CD8-positive, alpha-beta memory T cell (primary cell): ENCODE measurements around the gene ABR. TPM values are rescaled to one million over a fixed set of nuclear protein-coding genes. Genes with fewer than 3 reads are reported as not detected.
A peak's percentile ranks its signal among the peaks of the same experiment; 100 is the strongest.

Source experiments
- CTCF ChIA-PET: fragments of 350-600 bp; sonication (Branson Sonifier 250); formaldehyde crosslinking; loops from one replicate; lab custom pipeline; 2021; ENCODE audit warnings: antibody characterized with exemption; lab: Charles Lee
- POLR2A ChIA-PET: fragments of 350-600 bp; sonication (Branson Sonifier 250); formaldehyde crosslinking; loops from one replicate; lab custom pipeline; 2021; ENCODE audit warnings: antibody characterized with exemption; lab: Charles Lee
- DNase-seq, 5 donors: peaks; one replicate each; pipeline versions ENCODE4 v3.0.0 to v3.0.0-alpha.2; 2020 to 2022; ENCODE audit warnings: mixed read lengths in 1 of 5
- H3K27ac ChIP-seq: one replicate; pipeline ENCODE4 v1.7.0; 2013; ENCODE audit warnings: low read depth, mild to moderate bottlenecking, low read length, moderate library complexity
- H3K27me3 ChIP-seq: 2 replicates; pipeline ENCODE4 v1.7.0; 2013; ENCODE audit warnings: low read length, mild to moderate bottlenecking; ENCODE audit not compliant: insufficient read depth, poor library complexity, severe bottlenecking
- H3K36me3 ChIP-seq: 2 replicates; pipeline ENCODE4 v1.7.0; 2013; ENCODE audit warnings: mild to moderate bottlenecking, low read length, moderate library complexity; ENCODE audit not compliant: insufficient read depth
- H3K4me1 ChIP-seq: 2 replicates; pipeline ENCODE4 v1.7.0; 2013; ENCODE audit warnings: mild to moderate bottlenecking, low read length, moderate library complexity; ENCODE audit not compliant: insufficient read depth
- H3K4me3 ChIP-seq: 2 replicates; pipeline ENCODE4 v1.7.0; 2013; ENCODE audit warnings: mild to moderate bottlenecking, low read length
- H3K9me3 ChIP-seq: 2 replicates; pipeline ENCODE4 v1.7.0; 2013; ENCODE audit warnings: mild to moderate bottlenecking, low read length
- H3K27ac Mint-ChIP-seq, 8 donors: one replicate each; pipeline ENCODE4 v1.8.0; 2020 to 2021; ENCODE audit warnings: mixed read lengths in 8 of 8, mild to moderate bottlenecking in 6 of 8, inconsistent platforms in 3 of 8, moderate library complexity in 3 of 8
- H3K27me3 Mint-ChIP-seq, 2 donors: one replicate each; pipeline ENCODE4 v1.8.0; 2020 to 2021; ENCODE audit warnings: mixed read lengths in 2 of 2, mild to moderate bottlenecking in 1 of 2, moderate library complexity in 1 of 2
- H3K36me3 Mint-ChIP-seq, 3 donors: one replicate each; pipeline ENCODE4 v1.8.0; 2020 to 2021; ENCODE audit warnings: mixed read lengths in 3 of 3, inconsistent platforms in 1 of 3, mild to moderate bottlenecking in 1 of 3
- H3K4me1 Mint-ChIP-seq, 3 donors: one replicate each; pipeline ENCODE4 v1.8.0; 2020 to 2021; ENCODE audit warnings: mixed read lengths in 3 of 3, inconsistent platforms in 1 of 3, mild to moderate bottlenecking in 1 of 3
- H3K4me3 Mint-ChIP-seq, 7 donors: one replicate each; pipeline ENCODE4 v1.8.0; 2020 to 2021; ENCODE audit warnings: mixed read lengths in 7 of 7, mild to moderate bottlenecking in 6 of 7, moderate library complexity in 4 of 7, inconsistent platforms in 2 of 7
- H3K9me3 Mint-ChIP-seq, 5 donors: one replicate each; pipeline ENCODE4 v1.8.0; 2020 to 2022; ENCODE audit warnings: mixed read lengths in 5 of 5, mild to moderate bottlenecking in 3 of 5, moderate library complexity in 2 of 5, inconsistent platforms in 1 of 5
- polyA plus RNA-seq: library from polyadenylated mRNA; unstranded; fragments of 300-500 nt; fragmentation: Illumina TruSeq; gene quantifications from one replicate; pipeline ENCODE4 v1.2.3, GENCODE V29; 2021
- total RNA-seq, 2 experiments: library from RNA; stranded (reverse); gene quantifications; one replicate each; pipeline ENCODE4 v1.2.3, GENCODE V29; 2021

The ABR gene
- total and polyA plus RNA-seq, 3 experiments from 2014 or later, result 26.9 to 60.8 (median 60.4) TPM

DNA sequence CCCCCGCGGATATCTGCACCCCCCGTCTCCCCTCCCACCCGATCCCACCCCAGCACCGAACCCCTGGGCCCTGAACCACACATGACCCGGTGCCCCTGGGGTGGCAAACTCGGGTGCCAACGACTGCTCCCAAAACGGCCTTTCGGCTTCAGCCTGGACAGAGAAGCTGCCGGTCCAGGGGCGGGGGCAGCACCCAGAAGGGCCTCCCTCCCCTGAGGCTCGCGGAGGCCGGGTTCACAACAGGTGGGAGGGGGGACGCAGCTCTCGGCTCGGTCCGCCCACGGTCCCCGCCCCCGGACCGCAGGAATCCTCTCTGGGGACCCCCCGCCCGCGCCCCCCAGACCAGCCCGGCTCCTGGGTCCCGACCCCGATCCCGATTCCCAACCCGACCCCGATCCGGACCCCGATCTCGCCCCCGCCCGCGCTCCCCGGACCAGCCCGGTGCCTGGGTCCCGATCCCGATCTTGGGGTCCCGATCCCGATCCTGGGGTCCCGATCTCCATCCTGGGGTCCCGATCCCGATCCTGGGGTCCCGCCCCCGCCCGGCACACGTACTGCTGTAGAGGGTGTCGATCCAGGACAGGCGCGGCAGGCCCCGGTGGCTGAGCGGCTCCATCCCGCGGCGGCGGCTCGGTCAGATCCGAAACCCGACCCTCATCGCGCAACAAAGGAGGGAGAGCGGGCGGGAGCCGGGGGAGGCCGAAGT, 516 bp downstream of the ABR start:
- peak overlapping the region in 1 of 8 donors; percentile 24 for H3K27ac Mint-ChIP-seq
- peaks cover 4% of the 10 kb centered on the region for H3K4me1 ChIP-seq
- no peaks in the 10 kb centered on the region for H3K27me3 ChIP-seq
- no peaks in the 10 kb centered on the region for H3K27me3 Mint-ChIP-seq
- H3K9me3 Mint-ChIP-seq, result no peaks in the 10 kb centered on the region
- CTCF ChIA-PET, result interaction anchor here (3.6 kb wide), 1 partner anchor 8 kb away, joined by 15 read pairs; no protein-coding TSS in a partner anchor
- H3K4me3 Mint-ChIP-seq, result peak overlapping the region; percentile 71 to 85 (median 75)
- H3K4me3 ChIP-seq, result no peak overlapping the region
- peaks cover under 1 to 48% (median 6%) of the 10 kb centered on the region in 3 donors for H3K4me1 Mint-ChIP-seq
- no peaks in the 10 kb centered on the region for H3K36me3 Mint-ChIP-seq
- H3K9me3 ChIP-seq, result no peaks in the 10 kb centered on the region
- H3K27ac ChIP-seq, result no peak overlapping the region
- no peak for DNase-seq
- POLR2A ChIA-PET, result interaction anchor here (1.8 kb wide), 1 partner anchor 19 kb away, joined by 10 read pairs; no protein-coding TSS in a partner anchor
- H3K36me3 ChIP-seq, result no peaks in the 10 kb centered on the region

DNA sequence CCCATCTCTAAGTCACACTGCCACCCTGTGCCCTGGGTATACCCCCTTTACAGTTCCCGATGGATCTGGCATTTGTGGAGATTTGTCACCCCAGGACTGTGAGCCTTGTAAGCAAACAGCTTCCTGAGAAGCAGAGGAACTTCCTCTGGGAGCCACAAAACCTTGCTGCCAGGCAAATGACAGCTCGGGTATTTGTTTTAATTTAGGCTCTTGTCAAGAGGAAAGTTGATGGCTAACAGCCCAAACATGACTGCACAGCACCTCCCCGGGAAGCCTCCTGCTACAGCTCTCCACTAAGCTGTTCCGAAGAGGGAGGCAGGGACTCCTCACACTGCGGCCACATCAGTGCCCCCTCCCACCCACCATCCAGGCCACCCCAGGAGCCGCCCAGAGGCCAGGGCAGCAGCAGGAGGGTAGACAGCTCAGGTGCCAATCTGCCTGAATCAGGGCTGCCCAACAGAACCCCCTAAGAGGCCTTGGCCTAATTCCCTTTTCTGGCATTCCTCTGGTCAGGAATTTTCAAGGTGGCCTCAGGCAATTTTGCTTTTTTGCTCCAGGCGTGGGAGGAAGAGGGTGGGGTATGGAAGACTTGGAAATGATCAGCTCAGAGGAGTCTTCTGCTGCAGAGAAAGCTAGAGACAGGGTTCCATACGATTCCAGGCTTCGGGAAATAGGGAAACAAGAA, 2.6 kb downstream of the ABR start:
- Histone ChIP-seq H3K9me3 (no peaks in the 10 kb centered on the region), H3K27ac (no peak overlapping the region), H3K27me3 (no peaks in the 10 kb centered on the region), H3K36me3 (no peaks in the 10 kb centered on the region), H3K4me3 (no peak overlapping the region), H3K4me1 (peaks cover 4% of the 10 kb centered on the region)
- Mint-ChIP-seq H3K4me3 (peak overlapping the region in 6 of 7 donors; percentile 37 to 90 (median 72)), H3K36me3 (no peaks in the 10 kb centered on the region), H3K9me3 (no peaks in the 10 kb centered on the region), H3K27ac (no peak overlapping the region), H3K27me3 (no peaks in the 10 kb centered on the region), H3K4me1 (peaks cover 7 to 46% (median 8%) of the 10 kb centered on the region in 3 donors)
- ChIA-PET POLR2A (no interaction called here), CTCF (interaction anchor here (0.7 to 3.6 kb wide), 4 partner anchors 10 to 54 kb away, joined by 3 to 15 read pairs (median 4); no protein-coding TSS in a partner anchor)
- DNase-seq, result no peak

DNA sequence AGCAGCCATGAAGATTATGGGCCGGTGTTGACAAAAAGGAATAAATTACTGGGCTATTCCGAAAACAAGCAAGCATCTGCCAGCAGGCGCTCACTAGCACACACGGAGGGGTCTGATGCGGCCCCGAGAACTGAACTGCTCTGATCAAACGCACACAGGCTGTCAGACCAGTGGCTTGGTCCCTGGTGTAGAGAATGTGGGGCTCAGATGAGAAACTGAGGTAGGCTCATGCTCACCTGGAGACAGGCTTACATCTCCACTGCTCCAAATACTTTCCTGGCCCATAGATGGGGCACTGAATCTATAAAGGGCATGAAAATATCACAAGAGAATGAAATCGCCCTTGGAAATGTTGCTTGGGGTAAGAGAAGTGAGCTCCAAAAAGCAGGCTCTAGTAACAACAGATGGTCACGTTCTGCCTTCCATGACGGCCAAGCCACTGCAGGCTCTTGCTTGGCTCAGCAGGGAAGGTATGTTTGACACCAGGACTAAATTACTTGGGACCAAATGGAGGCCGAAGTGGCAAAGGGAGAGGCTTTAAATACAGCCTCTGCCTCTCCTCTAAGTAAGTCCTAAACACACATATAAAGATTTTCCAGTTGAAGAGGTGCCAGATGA, 5.4 kb downstream of the ABR start:
- no peaks in the 10 kb centered on the region for H3K27me3 Mint-ChIP-seq
- Histone ChIP-seq H3K27ac (no peak overlapping the region), H3K4me3 (no peak overlapping the region), H3K9me3 (no peaks in the 10 kb centered on the region), H3K27me3 (no peaks in the 10 kb centered on the region), H3K4me1 (peaks cover 4% of the 10 kb centered on the region), H3K36me3 (no peaks in the 10 kb centered on the region)
- peaks cover 8 to 37% (median 11%) of the 10 kb centered on the region in 3 donors for H3K4me1 Mint-ChIP-seq
- POLR2A ChIA-PET, result no interaction called here
- no peak overlapping the region for H3K4me3 Mint-ChIP-seq
- H3K27ac Mint-ChIP-seq, result peak overlapping the region in 1 of 8 donors; percentile 75
- no peaks in the 10 kb centered on the region for H3K9me3 Mint-ChIP-seq
- CTCF ChIA-PET, result no interaction called here
- DNase-seq, result no peak
- H3K36me3 Mint-ChIP-seq, result no peaks in the 10 kb centered on the region

DNA sequence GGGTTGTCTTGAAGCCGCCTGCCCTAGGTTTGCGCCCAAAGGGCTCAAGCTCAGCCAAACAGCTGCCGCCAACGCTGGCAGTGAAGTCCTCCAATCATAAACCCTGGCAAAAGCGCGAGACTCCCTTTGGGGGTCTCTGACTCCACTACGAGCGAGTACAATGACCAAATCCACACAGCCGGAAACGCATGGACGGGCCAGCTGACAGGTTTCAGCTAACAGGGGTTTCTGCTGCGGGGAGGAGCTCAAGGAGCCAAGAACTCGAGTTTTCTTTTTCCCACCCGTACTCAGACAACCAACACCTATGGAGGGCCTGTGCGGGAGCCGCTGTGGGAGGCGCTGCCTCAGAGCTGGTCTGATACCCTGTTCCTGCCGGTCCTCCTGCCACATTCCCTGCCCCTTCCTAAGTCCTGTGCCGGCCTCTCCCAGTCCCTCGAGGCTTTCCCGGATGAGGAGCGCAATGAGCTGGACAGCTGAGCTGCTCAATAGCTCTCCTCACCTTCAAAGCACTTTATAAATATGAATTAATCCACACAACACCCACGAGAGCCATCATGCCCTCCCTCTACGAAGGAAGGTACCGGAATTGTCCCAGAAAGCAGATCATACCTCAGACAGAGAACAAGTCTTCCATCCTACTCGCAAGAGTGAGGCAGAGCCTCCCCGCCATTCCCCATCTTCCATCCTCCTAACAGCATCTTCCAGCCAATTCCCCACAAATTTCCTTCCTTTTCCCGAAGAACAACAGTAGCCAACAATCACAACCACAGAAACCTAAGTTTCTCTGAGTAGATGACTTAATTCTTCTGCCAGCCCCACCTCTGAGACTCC, 6.1 kb downstream of the ABR start:
- Mint-ChIP-seq H3K27ac (peak overlapping the region in 1 of 8 donors; percentile 47), H3K4me3 (no peak overlapping the region), H3K36me3 (no peaks in the 10 kb centered on the region), H3K9me3 (no peaks in the 10 kb centered on the region), H3K27me3 (no peaks in the 10 kb centered on the region), H3K4me1 (peaks cover 10 to 35% (median 11%) of the 10 kb centered on the region in 3 donors)
- POLR2A ChIA-PET, result no interaction called here
- CTCF ChIA-PET, result no interaction called here
- H3K36me3 ChIP-seq, result no peaks in the 10 kb centered on the region
- H3K4me1 ChIP-seq, result peaks cover 1% of the 10 kb centered on the region
- no peak for DNase-seq
- H3K4me3 ChIP-seq, result no peak overlapping the region
- no peaks in the 10 kb centered on the region for H3K9me3 ChIP-seq
- H3K27ac ChIP-seq, result no peak overlapping the region
- H3K27me3 ChIP-seq, result no peaks in the 10 kb centered on the region

DNA sequence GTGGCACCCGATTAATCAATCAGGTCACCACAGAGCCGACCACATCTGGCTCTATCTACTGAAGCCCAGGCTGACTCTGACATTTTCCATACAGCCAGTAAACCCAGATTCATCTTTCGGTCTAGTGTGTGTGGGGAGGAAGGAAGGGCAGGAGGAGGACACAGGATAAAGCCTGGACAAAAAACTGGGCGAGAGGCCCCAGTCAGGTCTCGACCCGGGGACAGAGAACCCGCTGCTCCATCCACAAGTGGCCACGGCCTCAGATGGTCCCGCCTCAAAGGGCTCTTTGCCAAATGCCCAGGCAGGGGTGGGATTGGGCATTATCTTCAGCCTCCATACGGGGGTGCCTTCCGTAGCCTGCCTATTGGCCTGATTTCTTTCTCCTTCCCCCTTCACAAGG, 7.8 kb downstream of the ABR start:
- Histone ChIP-seq H3K27ac (no peak overlapping the region), H3K4me1 (no peaks in the 10 kb centered on the region), H3K4me3 (no peak overlapping the region), H3K27me3 (no peaks in the 10 kb centered on the region), H3K9me3 (no peaks in the 10 kb centered on the region), H3K36me3 (no peaks in the 10 kb centered on the region)
- ChIA-PET CTCF (interaction anchor here (1.0 kb wide), 1 partner anchor 10 kb away, joined by 3 read pairs; no protein-coding TSS in a partner anchor), POLR2A (no interaction called here)
- Mint-ChIP-seq H3K27ac (no peak overlapping the region), H3K9me3 (no peaks in the 10 kb centered on the region), H3K27me3 (no peaks in the 10 kb centered on the region), H3K4me1 (peaks cover 8 to 26% (median 11%) of the 10 kb centered on the region in 3 donors), H3K36me3 (peaks cover 0 to 2% (median 1%) of the 10 kb centered on the region in 3 donors), H3K4me3 (no peak overlapping the region)
- no peak for DNase-seq

DNA sequence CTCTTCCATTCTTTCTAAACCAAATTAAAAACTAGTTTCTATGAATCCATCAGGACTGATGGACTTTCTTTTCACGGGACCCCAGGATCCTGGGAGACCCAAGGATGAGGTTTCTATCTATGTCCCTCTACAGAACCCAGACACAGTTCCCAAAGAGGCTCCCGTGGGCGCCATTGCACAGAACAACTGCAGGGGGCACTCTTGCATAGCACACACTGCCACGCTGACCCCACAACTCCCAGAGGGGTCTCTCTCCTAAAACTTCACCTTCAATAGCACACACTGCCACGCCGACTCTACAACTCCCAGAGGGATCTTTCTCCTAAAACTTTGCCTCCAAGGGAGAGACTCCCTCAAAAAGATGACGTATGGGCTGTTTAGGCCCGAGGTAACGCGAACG, 9.0 kb downstream of the ABR start:
- ChIA-PET POLR2A (no interaction called here), CTCF (interaction anchor here (1.0 kb wide), 1 partner anchor 11 kb away, joined by 3 read pairs; no protein-coding TSS in a partner anchor)
- Histone ChIP-seq H3K4me1 (no peaks in the 10 kb centered on the region), H3K4me3 (no peak overlapping the region), H3K27ac (no peak overlapping the region), H3K27me3 (no peaks in the 10 kb centered on the region), H3K36me3 (no peaks in the 10 kb centered on the region), H3K9me3 (no peaks in the 10 kb centered on the region)
- no peaks in the 10 kb centered on the region for H3K9me3 Mint-ChIP-seq
- peaks cover 8 to 22% (median 11%) of the 10 kb centered on the region in 3 donors for H3K4me1 Mint-ChIP-seq
- H3K27me3 Mint-ChIP-seq, result no peaks in the 10 kb centered on the region
- peaks cover 0 to 2% (median 1%) of the 10 kb centered on the region in 3 donors for H3K36me3 Mint-ChIP-seq
- H3K27ac Mint-ChIP-seq, result peak overlapping the region in 1 of 8 donors; percentile 35
- no peak for DNase-seq
- H3K4me3 Mint-ChIP-seq, result no peak overlapping the region

DNA sequence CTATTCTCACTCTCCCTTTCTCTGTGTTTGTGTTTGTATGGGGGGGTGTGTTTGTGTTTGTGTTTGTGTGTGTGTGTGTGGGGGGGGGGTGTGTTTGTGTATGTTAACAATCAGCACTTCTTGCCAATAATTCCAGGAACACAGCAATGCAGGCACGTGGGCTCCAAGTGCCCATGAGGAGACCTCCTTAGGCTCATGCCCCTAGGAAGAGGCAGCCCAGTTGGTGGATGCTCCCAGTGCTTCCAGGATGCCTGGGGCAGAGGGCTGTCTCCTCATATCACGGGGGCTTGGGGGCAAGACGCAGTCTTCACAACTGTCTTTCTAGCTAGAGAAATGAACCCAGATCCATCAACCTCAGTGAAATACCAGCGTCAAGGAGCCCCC, 9.9 kb downstream of the ABR start:
- Mint-ChIP-seq H3K27me3 (no peaks in the 10 kb centered on the region), H3K4me1 (peaks cover 6 to 19% (median 11%) of the 10 kb centered on the region in 3 donors), H3K9me3 (no peaks in the 10 kb centered on the region), H3K27ac (no peak overlapping the region), H3K36me3 (peaks cover 0 to 2% (median 1%) of the 10 kb centered on the region in 3 donors), H3K4me3 (no peak overlapping the region)
- H3K4me1 ChIP-seq, result no peaks in the 10 kb centered on the region
- CTCF ChIA-PET, result no interaction called here
- no peak for DNase-seq
- H3K27me3 ChIP-seq, result no peaks in the 10 kb centered on the region
- POLR2A ChIA-PET, result no interaction called here
- H3K4me3 ChIP-seq, result no peak overlapping the region
- H3K27ac ChIP-seq, result no peak overlapping the region
- no peaks in the 10 kb centered on the region for H3K9me3 ChIP-seq
- H3K36me3 ChIP-seq, result no peaks in the 10 kb centered on the region
